HG03520 (cell line): Measurements from ENCODE around the gene MAD2L1BP.

Experiments used
- ATAC-seq: cut with Tn5 transposase; IDR thresholded peaks from one replicate; pipeline ENCODE4 v1.9.1; 2021; ENCODE audit warnings: mild to moderate bottlenecking, moderate library complexity; ENCODE audit not compliant: unreplicated experiment

MAD2L1BP gene

DNA sequence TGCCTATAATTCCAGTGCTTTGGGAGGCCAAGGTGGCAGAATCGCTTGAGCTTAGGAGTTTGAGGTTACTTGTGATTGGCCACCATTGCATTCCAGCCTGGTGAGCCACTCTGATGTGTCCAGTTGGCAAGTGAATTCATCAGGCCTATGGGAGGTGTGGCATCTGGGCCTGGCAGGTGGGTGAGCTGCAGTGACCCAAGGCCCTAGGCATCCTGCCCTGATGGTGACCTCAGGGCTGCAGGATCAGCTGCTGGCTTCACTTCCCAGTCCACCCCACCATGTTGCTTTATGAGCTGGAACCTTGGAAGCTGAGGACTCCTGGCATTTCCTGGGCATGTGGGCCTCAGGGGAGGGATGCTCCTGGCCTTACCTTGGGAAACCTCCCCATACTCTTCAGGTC is 29.7 kb downstream of the MAD2L1BP start:
- ATAC-seq = no peak

DNA sequence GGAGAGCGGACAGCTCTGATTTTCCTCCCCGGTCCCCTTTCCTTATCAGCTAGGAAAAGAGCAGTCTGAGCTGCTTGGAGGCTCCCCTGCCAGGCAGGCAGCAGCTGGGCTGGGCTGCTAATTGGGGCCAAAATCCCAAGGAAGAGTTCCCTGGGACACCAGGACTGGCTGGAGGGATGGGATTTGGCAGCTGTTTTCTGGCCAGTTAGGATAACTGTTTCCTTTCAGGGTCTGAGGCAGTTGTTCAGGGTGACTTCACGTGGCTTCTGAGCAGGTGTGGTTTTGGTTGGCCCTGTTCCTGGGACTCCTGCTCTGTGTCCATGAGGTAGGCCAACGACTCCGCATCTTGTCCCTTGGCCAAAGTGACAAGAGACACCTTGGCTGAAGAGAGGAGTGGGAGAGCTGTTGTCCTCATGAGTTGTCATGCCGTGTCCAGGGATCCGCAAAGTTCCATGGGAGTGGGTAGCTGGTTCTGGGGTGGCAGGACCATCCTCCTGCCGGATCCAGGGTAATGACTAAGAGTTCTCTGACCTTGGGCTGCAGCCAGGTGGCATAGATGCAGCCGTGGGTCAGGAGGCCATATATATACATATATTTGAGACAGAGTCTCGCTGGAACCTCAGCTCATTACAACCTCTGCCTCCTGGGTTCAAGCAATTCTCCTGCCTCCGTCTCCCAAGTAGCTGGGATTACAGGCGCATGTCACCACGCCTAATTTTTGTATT is 30.7 kb downstream of the MAD2L1BP start:
- ATAC-seq = no peak

DNA sequence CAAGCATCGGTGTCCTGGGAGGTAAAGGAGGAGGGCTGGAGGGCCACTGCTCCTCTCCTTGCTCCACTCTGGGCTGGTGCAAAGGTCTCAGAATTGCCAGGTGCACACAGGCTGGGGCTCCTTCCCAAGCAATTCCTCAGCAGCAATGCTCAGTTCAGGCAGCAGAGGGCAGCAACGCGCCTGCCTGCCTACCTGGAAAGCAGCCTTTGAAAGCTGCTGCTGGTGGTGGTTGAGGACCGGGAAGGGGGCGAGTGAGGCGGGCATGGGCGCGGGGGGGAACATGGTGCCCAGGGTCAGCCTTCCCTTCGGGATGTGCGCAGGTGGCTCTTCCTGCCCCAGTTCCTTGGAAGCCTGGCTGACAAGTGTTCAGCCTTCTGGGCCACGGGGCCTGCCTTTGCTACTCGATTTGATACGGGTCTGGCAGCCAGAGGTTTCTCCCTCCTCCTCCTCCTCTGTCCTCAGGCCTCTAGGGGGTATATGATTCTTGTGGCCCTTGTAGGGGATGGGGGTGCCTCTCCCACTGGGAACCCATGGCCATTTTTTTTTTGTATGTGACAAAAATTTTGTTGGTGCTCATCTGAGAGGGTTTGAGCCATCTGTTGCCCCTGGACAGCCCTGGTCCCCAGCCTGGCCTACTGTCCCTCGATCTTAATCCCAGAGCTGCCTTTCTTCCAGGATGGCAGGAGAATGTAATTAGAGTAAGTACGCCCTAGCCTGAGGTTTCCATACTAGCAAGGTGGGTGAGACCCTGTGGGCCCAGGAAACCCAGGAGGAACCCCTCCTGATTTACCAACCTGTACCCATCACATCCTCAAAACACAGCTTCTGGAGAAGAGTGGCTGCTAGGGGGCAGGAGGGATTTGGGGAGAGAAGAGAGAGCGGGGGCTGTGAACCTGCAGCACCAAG is 31.9 kb downstream of the MAD2L1BP start:
- ATAC-seq = no peak

GRCh38 chr6:43668151-43669028 is 32.8 kb downstream of the MAD2L1BP start:
- no peak for ATAC-seq

- ATAC-seq = no peak
Observed at GRCh38 chr6:43669050-43669921, 33.6 kb downstream of the MAD2L1BP start.

- no peak for ATAC-seq
Observed at GRCh38 chr6:43669922-43670622, 34.4 kb downstream of the MAD2L1BP start.

DNA sequence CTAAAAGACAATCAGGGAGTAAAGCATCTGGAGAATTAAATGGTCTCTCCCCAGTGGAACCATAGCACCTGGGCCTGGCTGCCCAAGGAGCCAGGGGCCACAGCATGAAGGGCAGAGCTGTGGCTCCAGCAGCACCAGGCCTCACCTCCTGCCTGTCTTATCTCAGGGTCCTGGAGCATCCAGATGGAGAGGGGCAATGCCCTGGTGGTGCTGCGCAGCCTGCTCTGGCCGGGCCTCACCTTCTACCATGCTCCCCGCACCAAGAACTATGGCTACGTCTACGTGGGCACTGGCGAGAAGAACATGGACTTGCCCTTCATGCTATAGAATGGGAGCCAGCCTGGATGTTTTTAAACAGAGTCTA is 35.0 kb downstream of the MAD2L1BP start:
- no peak for ATAC-seq

- no peak for ATAC-seq
Observed at GRCh38 chr6:43671011-43671800, 35.6 kb downstream of the MAD2L1BP start.

DNA sequence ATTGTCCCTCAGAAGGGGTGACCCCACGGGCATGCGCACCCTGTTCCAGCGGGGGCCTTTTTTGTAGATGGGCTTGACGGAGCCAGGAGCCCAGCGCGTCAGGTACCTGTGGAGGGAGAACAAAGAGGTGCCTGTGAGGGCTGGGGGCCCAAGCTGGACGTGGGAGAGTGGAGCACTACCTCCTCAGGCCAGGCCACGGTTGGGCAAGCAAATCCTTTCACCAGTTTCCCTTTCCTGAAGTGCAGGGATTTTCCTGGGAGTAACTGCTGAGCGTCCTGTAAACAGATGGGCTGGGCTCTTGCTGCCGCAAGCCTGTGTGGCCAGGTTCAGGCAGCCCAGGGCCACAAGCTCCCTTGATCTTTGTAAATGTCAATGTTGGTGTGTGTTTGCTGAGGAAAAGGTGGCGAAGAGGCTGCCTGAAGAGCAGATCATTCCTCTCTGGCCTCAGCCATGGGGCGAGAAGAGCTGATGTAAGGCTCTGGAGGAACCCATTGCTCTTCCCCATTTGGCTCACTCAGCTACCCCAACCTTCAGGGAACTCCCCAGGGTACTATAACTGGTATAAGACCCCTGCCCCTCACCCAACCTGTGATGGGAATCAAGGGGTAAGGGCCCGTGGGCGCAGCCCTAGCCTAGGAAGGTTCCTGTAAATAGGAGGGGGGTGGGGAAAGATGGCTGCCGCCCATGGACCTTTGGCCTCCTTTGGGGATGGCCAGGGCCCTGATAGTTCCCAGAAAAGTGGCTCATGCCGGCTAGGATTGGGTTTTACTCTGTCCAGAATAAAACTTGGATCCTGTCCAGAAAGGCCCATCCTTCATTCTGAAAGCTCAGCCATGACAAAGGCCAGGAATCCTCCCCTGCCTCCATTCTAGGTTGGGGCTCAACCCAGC is 36.4 kb downstream of the MAD2L1BP start:
- no peak for ATAC-seq

DNA sequence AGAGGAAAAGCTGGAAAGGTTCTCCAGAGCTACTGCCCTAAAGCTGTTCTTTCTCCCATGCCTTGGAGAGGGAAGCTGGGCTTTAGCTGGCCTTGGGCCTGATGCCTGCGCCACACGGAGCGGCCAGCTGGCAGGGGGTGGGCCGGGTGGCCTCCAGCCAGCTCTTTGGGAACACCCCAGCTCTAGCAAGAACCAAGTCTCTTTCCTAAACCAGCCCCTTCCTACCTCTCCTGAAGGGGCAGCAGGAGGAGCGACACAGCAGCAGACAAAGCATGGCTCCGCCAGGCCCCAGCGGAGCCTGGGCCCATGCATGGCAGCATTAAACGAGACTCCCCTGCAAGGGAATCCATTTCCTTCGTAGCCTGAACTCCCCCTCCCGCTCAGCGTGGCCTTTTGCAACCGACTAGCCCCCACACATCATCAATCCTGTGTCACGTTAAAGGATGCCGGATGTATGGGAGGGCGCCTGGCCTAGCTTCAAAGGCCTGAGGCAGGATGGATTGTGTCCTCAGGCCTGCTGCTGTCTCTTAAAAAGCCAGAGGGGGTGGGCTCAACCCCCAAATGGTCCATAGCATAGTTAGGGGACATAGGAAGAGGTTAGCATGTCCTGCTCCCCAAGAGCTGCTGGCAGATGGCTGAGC is 37.9 kb downstream of the MAD2L1BP start:
- no peak for ATAC-seq

DNA sequence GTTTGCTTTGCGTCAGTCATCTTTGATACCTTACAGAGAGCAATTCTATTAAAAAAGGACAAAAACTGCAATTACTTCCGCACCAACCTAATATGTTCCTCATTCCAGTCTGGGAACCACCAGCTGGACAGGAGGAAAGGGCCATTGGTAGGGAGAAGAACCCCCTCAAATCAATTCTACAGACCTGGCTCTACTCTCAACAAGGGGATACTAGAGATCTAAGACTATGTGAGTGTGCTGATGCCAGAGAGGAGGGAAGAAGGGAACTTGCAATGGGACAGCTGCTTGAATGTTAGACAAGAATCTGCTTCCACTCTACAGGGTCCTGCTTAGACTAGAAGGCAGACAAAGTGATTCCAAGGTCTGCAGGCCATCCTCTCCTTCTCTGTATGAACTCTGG is 38.7 kb downstream of the MAD2L1BP start:
- no peak for ATAC-seq

GRCh38 chr6:43674921-43675320 is 39.3 kb downstream of the MAD2L1BP start:
- ATAC-seq = no peak

DNA sequence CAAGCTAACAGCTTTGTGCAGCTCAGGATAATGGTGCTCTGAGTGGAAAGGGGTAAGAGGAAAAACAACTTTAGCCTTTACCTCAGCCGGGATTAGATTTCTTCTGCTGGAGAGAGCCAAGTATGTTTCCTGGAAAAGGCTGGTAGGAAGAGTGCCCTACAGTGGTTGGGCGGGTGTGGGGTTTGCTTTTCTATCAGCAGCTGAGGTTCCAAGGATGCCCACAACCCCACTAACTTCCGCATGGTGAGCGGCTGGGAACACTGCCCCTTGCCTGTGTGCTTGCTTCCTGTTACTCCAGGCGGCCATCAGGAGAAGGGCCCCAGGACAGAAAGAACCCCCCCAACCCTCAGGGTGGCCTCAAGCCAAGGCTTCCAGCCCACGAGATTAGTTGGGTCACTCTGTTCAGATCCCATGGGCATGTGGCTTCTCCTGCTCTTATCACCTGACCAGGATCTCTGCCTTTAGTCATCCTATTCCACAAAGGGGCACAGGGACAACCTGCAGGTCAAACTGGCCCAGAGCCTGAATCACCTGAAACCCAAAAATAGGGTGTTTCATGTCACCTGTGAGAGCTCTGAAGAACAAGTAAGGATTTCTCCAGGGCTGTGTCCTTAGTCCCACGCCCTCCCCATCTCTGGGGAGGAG is 41.4 kb downstream of the MAD2L1BP start:
- no peak for ATAC-seq

- ATAC-seq = no peak
Observed at GRCh38 chr6:43677759-43678158, 42.1 kb downstream of the MAD2L1BP start.

DNA sequence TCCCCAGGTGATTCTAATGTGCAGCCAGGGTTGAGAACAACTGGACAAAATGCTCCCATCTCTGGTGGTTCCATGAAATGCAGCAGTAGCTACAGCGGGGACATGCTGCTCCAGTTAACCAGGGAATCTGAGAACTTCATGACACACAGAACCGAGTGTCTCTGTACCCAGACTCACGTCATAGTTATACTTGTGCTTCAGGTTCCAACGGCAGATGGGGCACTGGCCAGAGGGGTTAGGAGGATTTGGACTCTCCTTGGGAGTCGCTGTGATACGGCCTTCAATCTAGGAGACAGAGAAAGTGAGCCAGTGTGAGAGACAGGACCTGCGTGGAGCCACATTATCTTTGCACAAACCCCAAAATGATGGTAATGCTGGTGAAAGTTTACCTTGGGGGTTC is 42.7 kb downstream of the MAD2L1BP start:
- ATAC-seq = no peak

GRCh38 chr6:43679057-43679456 is 43.4 kb downstream of the MAD2L1BP start:
- ATAC-seq = no peak
